ENCODE measurements around the gene GOLGA6C. TPM values are rescaled to one million over a fixed set of nuclear protein-coding genes. Genes with fewer than 3 reads are reported as not detected.
"Not testable (repeated sequence)": the region's sequence is repeated elsewhere in the genome, so short reads cannot be mapped to it uniquely, and the experiment has no call there.

Gene GOLGA6C
- total RNA-seq, 6 donors from 2014 or later, result not detected

- no peaks in the 10 kb centered on the region for H3K4me1 ChIP-seq
- ATAC-seq (ENCODE audit: low FRiP score in 2 of 2) (no peak), DNase-seq (no peak)
- no peaks in the 10 kb centered on the region for H3K27me3 ChIP-seq
- H3K4me3 ChIP-seq, result no peak overlapping the region
- H3K36me3 ChIP-seq, result no peaks in the 10 kb centered on the region
- WGBS, 2 donors, result 81 to 91% methylated on average over 10 to 13 of the region's 13 CpGs
- H3K27ac ChIP-seq, result no peak overlapping the region
- no peak for TF ChIP-seq POLR2A (IDR thresholded peaks at IDR 0.05)
- no peak for TF ChIP-seq CTCF (IDR thresholded peaks at IDR 0.05)
- TF ChIP-seq POLR2AphosphoS5 (IDR thresholded peaks at IDR 0.05), result no peak
- TF ChIP-seq EP300 (IDR thresholded peaks at IDR 0.05), result no peak
- no peaks in the 10 kb centered on the region for H3K9me3 ChIP-seq
These were observed 55.1 kb downstream of the GOLGA6C start for GRCh38 chr15:75313116-75313845.

DNA sequence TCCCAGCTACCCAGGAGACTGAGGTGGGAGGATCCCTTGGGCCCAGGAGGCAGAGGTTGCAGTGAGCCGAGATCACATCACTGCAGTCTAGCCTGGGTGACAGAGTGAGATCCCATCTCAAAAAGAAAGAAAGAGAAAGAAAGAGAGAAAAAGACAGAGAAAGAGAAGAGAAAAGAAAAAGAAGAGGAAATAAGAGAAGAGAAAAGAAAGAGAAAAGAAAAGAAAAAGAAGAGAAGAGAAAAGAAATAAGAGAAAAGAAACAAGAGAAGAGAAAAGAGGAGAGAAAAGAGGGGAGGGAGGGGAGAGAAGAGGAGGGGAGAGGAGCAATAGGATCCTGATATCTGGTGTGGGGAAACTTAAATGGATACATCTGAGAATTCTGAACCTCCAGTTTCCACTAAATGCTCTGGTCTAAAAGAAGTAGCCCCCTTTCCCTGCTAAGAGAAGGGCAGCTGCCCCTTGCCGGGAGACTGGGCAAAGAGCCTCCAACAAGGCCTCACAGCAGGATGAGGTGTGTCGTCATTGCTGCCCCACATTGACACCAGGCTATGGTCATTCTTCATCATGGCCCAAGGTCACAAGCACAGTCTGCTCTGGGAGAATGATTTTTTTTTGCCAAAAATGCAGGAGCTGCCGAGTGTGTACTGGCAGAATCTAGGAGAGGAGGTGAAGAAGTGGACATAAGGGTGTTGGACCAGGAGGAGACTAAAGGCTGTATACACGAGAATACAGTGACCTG is 56.6 kb downstream of the GOLGA6C start:
- no peak overlapping the region for H3K4me3 ChIP-seq
- H3K9me3 ChIP-seq, result no peaks in the 10 kb centered on the region
- TF ChIP-seq EP300 (IDR thresholded peaks at IDR 0.05) (no peak), POLR2A (IDR thresholded peaks at IDR 0.05) (no peak), CTCF (IDR thresholded peaks at IDR 0.05) (no peak), POLR2AphosphoS5 (IDR thresholded peaks at IDR 0.05) (no peak)
- H3K4me1 ChIP-seq, result no peaks in the 10 kb centered on the region
- H3K27me3 ChIP-seq, result no peaks in the 10 kb centered on the region
- no peaks in the 10 kb centered on the region for H3K36me3 ChIP-seq
- ATAC-seq (ENCODE audit: low FRiP score in 2 of 2), result no peak
- no peak overlapping the region for H3K27ac ChIP-seq
- DNase-seq, result no peak
- WGBS, 2 donors, result 69 to 76% methylated on average over 5 of the region's 5 CpGs

DNA sequence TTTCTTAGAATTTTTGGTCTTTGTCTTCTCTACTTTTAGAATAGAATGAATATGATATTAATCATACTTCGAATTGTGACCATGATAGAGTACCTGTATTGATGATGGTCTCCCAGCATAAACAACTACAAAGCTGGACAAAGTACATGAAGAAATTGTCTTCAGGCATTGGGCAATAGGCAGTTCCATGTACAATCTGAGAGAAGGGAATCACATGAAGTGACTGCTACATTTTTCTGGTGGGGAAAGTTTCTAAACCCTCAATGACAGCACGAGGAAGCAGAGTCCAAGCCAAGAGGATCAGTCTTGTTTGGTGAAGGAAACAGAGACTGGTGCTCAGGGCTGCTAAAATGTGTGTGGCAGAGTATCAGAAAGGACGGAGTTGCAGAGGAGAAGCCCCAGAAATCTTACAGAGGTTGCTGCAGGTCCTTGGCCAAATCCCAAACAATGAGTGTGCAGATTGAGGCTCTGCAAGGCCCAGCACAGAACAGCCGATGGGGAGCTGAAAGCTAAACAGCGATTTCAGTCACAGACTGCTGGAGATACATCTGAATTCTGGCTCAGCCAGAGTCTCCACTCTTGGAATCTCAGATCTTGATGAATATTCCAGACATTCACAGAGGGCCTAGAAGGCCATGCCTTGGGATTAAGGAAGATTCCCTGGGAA is 61.2 kb downstream of the GOLGA6C start:
- WGBS, 2 donors, result 76 to 79% methylated on average over 5 of the region's 5 CpGs
- not testable (repeated sequence) for H3K4me1 ChIP-seq; H3K36me3 ChIP-seq; H3K9me3 ChIP-seq; ATAC-seq (ENCODE audit: low FRiP score in 2 of 2); DNase-seq; H3K4me3 ChIP-seq; H3K27me3 ChIP-seq; H3K27ac ChIP-seq

Small RNAs within 50 kb of the gene (small RNA-seq; reads per million reads assigned to genes)
- 0 reads per million in 4 donors for gene AC068338.1
- 0 reads per million in 4 donors for gene RN7SL327P
- gene RN7SL489P, result 0 reads per million in 4 donors

Other genes with a start within 250 kb of the GOLGA6C start
- gene PPCDC, start 234.7 kb upstream of the GOLGA6C start, total RNA-seq, result 10 to 100 TPM in 4 of 6 donors, 1 to 10 TPM in 2; 8.2 to 21.0 (median 12.6) TPM
- 10 to 100 TPM; 25.4 to 44.6 (median 37.5) TPM for gene C15orf39, start 56.5 kb upstream of the GOLGA6C start, total RNA-seq
- gene GOLGA6D, start 24.5 kb downstream of the GOLGA6C start, total RNA-seq, result under 1 TPM in 2 of 6 donors, not detected in 4; 0.07 to 0.15 TPM
- gene COMMD4, start 77.7 kb downstream of the GOLGA6C start, total RNA-seq, result 100 to 1,000 TPM in 1 of 6 donors, 10 to 100 TPM in 5; 28.7 to 104 (median 76.0) TPM
- 100 to 1,000 TPM in 1 of 6 donors, 10 to 100 TPM in 5; 41.8 to 272 (median 52.2) TPM for gene NEIL1, start 88.7 kb downstream of the GOLGA6C start, total RNA-seq
- 1,000 to 10,000 TPM in 1 of 6 donors, 100 to 1,000 TPM in 5; 147 to 1,046 (median 251) TPM for gene MAN2C1, start 110.3 kb downstream of the GOLGA6C start, total RNA-seq
- gene SIN3A, start 193.4 kb downstream of the GOLGA6C start, total RNA-seq, result 100 to 1,000 TPM in 1 of 6 donors, 10 to 100 TPM in 5; 28.0 to 105 (median 56.6) TPM

All from upper lobe of left lung (tissue), 6 donors.